HG02678 (cell line): ENCODE measurements around the gene ATP1A2.
"Not testable (repeated sequence)": the region's sequence is repeated elsewhere in the genome, so short reads cannot be mapped to it uniquely, and the experiment has no call there.

Experiments used
- ATAC-seq: cut with Tn5 transposase; IDR thresholded peaks from one replicate; pipeline ENCODE4 v1.9.1; 2021; ENCODE audit warnings: mild to moderate bottlenecking, moderate library complexity; ENCODE audit not compliant: unreplicated experiment

ATP1A2 gene

DNA sequence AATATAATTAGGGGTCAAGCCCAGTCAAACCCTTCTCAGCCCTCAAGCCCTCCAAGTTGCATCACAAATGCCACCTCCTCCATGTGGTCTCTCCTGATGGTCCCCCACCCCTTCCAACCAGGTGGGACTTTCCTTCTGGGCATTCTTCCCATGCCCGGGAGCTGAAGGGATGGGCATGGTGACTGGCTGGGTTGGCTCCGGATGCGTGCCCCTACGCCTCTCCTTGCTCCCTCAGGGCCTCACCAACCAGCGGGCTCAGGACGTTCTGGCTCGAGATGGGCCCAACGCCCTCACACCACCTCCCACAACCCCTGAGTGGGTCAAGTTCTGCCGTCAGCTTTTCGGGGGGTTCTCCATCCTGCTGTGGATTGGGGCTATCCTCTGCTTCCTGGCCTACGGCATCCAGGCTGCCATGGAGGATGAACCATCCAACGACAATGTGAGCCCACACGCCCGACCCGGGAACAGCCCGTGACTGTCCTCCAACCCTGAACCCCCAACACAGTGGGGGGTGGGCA is 7.5 kb downstream of the ATP1A2 start:
- ATAC-seq: no peak

- ATAC-seq: no peak
These were observed 8.2 kb downstream of the ATP1A2 start for GRCh38 chr1:160123726-160124125.

GRCh38 chr1:160124705-160125478 is 9.3 kb downstream of the ATP1A2 start:
- no peak for ATAC-seq

DNA sequence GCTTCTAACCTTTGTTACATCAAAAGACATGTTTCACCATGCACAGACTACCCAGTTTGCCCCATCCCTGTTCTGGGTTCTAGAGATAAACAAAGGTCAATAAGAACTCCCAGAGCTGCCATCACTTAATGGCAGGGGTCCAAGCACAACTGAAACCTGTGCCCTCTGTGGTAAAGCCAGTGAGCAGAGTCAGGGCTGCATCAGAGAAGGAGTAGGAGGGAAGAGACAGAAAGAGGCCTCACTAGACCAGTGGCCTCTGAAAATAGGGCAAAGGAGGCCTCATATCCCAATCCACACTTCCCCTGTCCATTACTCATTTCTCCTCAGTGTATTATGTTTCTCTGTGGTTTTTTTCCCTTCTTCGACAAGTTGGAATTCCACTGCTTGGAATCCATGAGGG is 10.2 kb downstream of the ATP1A2 start:
- ATAC-seq: no peak

- ATAC-seq: not testable (repeated sequence)
These were observed 10.8 kb downstream of the ATP1A2 start for GRCh38 chr1:160126342-160126741.

- no peak for ATAC-seq
These were observed 11.8 kb downstream of the ATP1A2 start for GRCh38 chr1:160127381-160127780.

DNA sequence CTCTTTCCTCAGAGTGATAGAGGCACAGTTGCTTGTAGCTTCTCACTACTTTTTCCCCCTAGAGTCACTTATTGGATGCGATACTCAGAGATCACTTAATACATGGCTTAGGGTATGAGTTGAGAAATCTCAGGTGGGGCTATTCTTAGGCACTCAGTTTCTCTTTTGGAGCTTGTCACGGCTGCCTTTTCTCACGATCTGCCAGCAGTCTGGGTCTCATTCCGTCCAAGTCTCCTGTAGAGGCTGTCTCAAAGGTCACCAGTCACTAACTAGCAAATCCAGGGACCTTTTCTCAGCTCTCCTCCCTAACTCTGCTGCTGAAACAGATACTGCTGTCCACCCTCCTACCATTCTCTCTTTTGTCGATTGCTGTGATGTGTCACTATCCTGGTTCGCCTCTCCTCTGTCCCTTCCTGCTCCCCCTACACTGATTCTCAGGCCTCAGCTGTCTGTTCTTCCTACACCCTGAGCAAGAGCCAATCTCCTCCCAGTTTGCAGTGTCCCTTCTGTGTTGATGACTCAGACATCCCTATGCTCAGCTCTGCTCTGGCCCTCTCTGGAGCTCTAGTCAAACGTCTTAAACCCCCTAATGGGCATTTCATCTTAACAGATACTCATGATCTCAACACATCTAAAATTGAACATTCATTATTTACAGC is 12.4 kb downstream of the ATP1A2 start:
- no peak for ATAC-seq

- no peak for ATAC-seq
These were observed 13.1 kb downstream of the ATP1A2 start for GRCh38 chr1:160128636-160129035.

- no peak for ATAC-seq
These were observed 13.5 kb downstream of the ATP1A2 start for GRCh38 chr1:160129046-160129445.

DNA sequence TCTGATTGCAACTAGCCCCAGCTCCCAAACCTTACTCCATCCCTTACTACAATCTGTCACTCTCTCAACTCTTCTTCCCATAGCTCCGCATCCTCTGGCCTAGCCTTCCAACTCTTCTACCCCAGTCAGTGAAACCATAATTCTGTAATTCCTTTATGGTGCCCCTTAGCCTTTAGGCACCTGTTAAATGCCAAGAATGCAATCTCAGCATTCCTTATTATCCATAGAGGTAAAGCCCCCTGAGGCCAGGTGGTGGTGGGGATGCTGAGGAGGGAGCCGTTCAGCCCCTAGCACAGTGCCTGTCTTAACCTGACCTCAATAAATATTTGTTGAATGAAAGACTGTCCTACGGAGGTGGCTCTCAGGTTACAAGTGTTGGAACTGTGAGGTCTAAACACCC is 14.0 kb downstream of the ATP1A2 start:
- ATAC-seq: no peak

DNA sequence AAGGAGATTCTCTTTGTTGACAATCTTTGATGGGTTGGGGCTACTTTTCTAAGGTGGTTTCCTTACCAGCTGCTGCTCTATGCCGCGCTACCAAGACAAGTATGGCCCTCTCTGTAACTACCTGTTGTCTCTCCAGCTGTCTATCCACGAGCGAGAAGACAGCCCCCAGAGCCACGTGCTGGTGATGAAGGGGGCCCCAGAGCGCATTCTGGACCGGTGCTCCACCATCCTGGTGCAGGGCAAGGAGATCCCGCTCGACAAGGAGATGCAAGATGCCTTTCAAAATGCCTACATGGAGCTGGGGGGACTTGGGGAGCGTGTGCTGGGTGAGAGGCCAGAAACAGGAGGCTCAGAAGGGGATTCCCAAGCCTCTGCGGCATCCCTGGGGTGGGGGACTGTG is 14.4 kb downstream of the ATP1A2 start:
- ATAC-seq: no peak

- ATAC-seq: no peak
These were observed 14.9 kb downstream of the ATP1A2 start for GRCh38 chr1:160130486-160130885.

- ATAC-seq: no peak
These were observed 15.4 kb downstream of the ATP1A2 start for GRCh38 chr1:160130939-160131338.

- ATAC-seq: no peak
These were observed 16.4 kb downstream of the ATP1A2 start for GRCh38 chr1:160131803-160132565.

DNA sequence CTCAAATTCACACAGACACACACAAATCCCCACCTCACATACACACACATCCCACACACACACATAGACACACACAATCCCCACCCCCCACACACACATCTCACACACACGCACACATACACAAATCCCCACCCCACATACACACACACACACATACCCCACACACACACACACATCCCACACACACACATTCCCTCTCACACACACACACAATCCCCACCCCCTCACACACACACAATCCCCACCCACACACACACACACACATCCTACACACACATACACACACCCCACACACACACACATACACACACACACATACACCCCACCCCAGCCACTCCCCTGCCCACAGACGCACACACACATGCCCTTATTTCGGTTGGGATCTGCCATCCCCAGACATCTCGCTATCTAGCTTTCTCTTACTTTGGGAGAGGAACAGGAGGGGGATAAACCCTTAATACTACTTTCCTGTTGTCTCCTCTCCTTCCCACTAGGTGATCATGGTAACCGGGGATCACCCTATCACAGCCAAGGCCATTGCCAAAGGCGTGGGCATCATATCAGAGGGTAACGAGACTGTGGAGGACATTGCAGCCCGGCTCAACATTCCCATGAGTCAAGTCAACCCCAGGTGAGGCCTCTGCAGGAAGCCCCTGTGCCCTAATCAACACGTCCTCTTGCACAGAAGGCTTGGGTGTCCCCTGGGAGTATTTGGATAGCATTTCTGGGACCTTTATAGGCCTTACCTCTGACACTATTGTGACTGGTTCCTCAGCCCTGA is 18.6 kb downstream of the ATP1A2 start:
- ATAC-seq: no peak

DNA sequence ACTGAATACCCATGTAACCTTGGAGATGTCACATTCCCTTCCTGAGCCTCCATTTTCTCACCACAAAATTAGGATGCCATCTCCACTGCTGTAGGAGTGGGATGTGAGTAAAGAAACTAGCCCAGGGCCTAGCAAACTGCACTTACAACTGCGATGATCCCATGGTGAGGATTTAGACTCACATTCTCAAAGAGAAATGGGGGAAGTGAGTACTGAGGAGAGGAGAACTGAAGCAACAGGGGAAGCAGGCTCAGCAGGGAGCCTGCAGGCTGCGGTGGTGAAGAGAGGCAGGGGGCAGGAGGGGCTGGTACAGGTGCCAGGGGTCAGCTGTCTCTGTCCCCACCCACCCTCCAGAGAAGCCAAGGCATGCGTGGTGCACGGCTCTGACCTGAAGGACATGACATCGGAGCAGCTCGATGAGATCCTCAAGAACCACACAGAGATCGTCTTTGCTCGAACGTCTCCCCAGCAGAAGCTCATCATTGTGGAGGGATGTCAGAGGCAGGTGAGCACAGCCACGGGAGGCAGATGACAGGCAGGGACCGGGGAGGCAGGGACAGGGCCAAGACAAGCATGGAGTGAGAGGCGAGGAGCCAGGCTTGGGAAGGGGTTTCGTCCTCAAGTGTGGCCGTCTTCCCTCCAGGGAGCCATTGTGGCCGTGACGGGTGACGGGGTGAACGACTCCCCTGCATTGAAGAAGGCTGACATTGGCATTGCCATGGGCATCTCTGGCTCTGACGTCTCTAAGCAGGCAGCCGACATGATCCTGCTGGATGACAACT is 19.4 kb downstream of the ATP1A2 start:
- no peak for ATAC-seq

DNA sequence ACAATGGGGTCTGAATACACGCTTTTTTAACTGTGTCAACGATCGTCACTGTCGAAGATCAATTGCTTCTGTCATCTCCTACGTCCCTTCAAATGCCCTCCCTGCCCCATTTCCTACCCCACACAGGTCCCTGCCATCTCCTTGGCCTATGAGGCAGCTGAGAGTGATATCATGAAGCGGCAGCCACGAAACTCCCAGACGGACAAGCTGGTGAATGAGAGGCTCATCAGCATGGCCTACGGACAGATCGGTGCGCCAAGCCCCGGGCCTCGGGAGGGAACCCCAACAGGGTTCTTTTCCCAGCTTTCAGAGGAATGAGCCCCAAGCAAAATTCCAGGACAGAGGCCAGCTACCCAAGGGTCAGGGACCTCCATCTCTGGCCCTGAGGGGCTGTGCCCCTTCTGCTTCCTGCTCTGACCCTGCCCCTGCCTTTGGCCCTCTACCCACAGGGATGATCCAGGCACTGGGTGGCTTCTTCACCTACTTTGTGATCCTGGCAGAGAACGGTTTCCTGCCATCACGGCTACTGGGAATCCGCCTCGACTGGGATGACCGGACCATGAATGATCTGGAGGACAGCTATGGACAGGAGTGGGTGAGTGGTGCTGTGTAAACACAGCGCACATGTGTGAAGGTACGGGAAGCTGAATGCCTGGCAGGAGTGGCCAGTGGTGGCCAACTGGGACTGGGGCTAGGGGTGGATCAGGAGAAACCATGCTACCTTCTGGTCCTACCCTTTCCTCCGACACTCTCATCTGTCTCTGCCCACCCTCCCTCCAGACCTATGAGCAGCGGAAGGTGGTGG is 20.8 kb downstream of the ATP1A2 start:
- ATAC-seq: no peak

DNA sequence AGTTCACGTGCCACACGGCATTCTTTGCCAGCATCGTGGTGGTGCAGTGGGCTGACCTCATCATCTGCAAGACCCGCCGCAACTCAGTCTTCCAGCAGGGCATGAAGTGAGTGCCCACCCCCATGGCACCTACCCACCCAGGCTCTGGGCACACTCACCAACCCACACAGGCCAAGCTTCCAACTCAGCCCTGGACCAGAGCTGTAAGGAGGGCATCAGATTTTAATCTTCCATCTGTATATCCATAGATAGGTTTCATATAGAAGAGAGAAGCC is 21.3 kb downstream of the ATP1A2 start:
- no peak for ATAC-seq

DNA sequence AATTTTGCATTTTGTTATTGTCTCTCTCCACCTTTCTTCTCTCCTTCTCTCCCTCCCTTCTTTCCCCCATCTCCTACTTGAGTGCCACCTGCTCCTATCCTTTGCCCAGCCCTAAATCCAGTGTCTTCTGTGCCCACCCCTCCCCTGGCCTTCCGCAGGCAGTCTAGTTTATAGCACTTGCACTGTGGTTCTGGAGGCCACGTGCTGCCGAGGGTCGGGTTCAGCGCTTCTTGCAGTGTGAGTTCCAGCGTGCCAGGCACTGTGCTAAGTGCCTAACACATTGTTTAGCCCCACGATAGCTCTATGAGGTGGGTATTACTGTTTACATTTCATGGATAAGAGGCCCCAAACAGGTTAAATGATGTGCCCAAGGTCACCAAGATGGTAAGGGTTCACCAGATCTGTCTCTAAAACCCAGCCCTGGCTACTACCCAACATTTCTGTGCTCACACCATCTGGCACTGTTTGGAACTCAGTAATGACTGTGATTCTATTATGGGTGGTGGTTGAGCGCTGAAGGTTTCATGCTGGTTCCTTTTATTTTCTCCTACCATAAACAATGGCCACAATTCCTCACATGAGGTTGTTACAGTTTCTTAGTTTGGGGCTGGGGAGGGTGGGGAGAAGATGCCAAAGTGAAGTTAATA is 21.8 kb downstream of the ATP1A2 start:
- no peak for ATAC-seq
